ENCODE data around the gene C1R. TPM values are rescaled to one million over a fixed set of nuclear protein-coding genes. Genes with fewer than 3 reads are reported as not detected.
A peak's percentile ranks its signal among the peaks of the same experiment; 100 is the strongest.

C1R gene
- total RNA-seq, 1 donor from 2014 or later, result 3.2 TPM

- no peak for FAIRE-seq
- TF ChIP-seq CTCF (IDR thresholded peaks at IDR 0.05; ENCODE audit: insufficient read depth, low read length, severe bottlenecking), result no peak
- Histone ChIP-seq H3K27me3 (ENCODE audit: control insufficient read depth, insufficient read depth, low read length) (no peaks in the 10 kb centered on the region), H3K4me3 (ENCODE audit: low read depth, low read length) (no peak overlapping the region), H3K36me3 (ENCODE audit: control insufficient read depth, insufficient read depth, low read length) (no peaks in the 10 kb centered on the region)
- no peak for DNase-seq (ENCODE audit: low read depth)
These were observed 23.3 kb downstream of the C1R start for GRCh38 chr12:7068994-7069346.

GRCh38 chr12:7068240-7068993 lies 23.8 kb downstream of the C1R start:
- Histone ChIP-seq H3K27me3 (ENCODE audit: control insufficient read depth, insufficient read depth, low read length) (no peaks in the 10 kb centered on the region), H3K4me3 (ENCODE audit: low read depth, low read length) (no peak overlapping the region), H3K36me3 (ENCODE audit: control insufficient read depth, insufficient read depth, low read length) (no peaks in the 10 kb centered on the region)
- DNase-seq (ENCODE audit: low read depth), result peak; percentile 62
- FAIRE-seq, result no peak
- TF ChIP-seq CTCF (IDR thresholded peaks at IDR 0.05; ENCODE audit: insufficient read depth, low read length, severe bottlenecking), result no peak

GRCh38 chr12:7067096-7067495 lies 25.1 kb downstream of the C1R start:
- TF ChIP-seq CTCF (IDR thresholded peaks at IDR 0.05; ENCODE audit: insufficient read depth, low read length, severe bottlenecking), result no peak
- FAIRE-seq, result no peak

GRCh38 chr12:7066596-7066995 lies 25.6 kb downstream of the C1R start:
- Histone ChIP-seq H3K36me3 (ENCODE audit: control insufficient read depth, insufficient read depth, low read length) (no peaks in the 10 kb centered on the region), H3K4me3 (ENCODE audit: low read depth, low read length) (no peak overlapping the region), H3K27me3 (ENCODE audit: control insufficient read depth, insufficient read depth, low read length) (no peaks in the 10 kb centered on the region)
- DNase-seq (ENCODE audit: low read depth) (peak; percentile 61), FAIRE-seq (peak; percentile 83)
- TF ChIP-seq CTCF (IDR thresholded peaks at IDR 0.05; ENCODE audit: insufficient read depth, low read length, severe bottlenecking), result no peak

More at GRCh38 chr12:7067096-7067495, 25.1 kb downstream of the C1R start:
- no peaks in the 10 kb centered on the region for H3K36me3 ChIP-seq (ENCODE audit: control insufficient read depth, insufficient read depth, low read length)
- no peaks in the 10 kb centered on the region for H3K27me3 ChIP-seq (ENCODE audit: control insufficient read depth, insufficient read depth, low read length)
- no peak for DNase-seq (ENCODE audit: low read depth)
- H3K4me3 ChIP-seq (ENCODE audit: low read depth, low read length), result no peak overlapping the region

- Histone ChIP-seq H3K4me3 (ENCODE audit: low read depth, low read length) (no peak overlapping the region), H3K27me3 (ENCODE audit: control insufficient read depth, insufficient read depth, low read length) (no peaks in the 10 kb centered on the region), H3K36me3 (ENCODE audit: control insufficient read depth, insufficient read depth, low read length) (no peaks in the 10 kb centered on the region)
- FAIRE-seq (no peak), DNase-seq (ENCODE audit: low read depth) (no peak)
- TF ChIP-seq CTCF (IDR thresholded peaks at IDR 0.05; ENCODE audit: insufficient read depth, low read length, severe bottlenecking), result no peak
These were observed 27.1 kb downstream of the C1R start for GRCh38 chr12:7065073-7065623.

All from bronchial epithelial cell (primary cell).